Tibial nerve (tissue), 4 donors: ENCODE measurements around the gene HEG1. TPM values are rescaled to one million over a fixed set of nuclear protein-coding genes. Genes with fewer than 3 reads are reported as not detected.

Source experiments
- DNase-seq, 2 donors: peaks; one replicate each; pipeline ENCODE4 v3.0.0-alpha.2; 2019; ENCODE audit warnings: low spot score in 2 of 2
- H3K27ac ChIP-seq, 4 donors: fragments of 200-600 bp; sonication (generic) in 3 of 4; one replicate each; pipeline ENCODE4 v1.5.1; 2017 to 2019; ENCODE audit warnings: mild to moderate bottlenecking in 1 of 4
- H3K27me3 ChIP-seq, 2 donors: fragments of 200-600 bp; sonication (generic) in 1 of 2; one replicate each; pipeline versions ENCODE4 v1.5.1 to v1.6.0; 2017 to 2019
- H3K36me3 ChIP-seq, 3 donors: fragments of 200-600 bp; sonication (generic); one replicate each; pipeline ENCODE4 v1.5.1; 2018 to 2019
- H3K4me1 ChIP-seq, 4 donors: fragments of 200-600 bp; sonication (generic) in 3 of 4; one replicate each; pipeline ENCODE4 v1.5.1; 2017 to 2019
- H3K4me3 ChIP-seq, 4 donors: fragments of 200-600 bp; sonication (generic) in 3 of 4; one replicate each; pipeline ENCODE4 v1.5.1; 2017 to 2019; ENCODE audit warnings: mild to moderate bottlenecking in 1 of 4, moderate library complexity in 1 of 4
- H3K9me3 ChIP-seq, 4 donors: fragments of 200-600 bp; sonication (generic) in 3 of 4; one replicate each; pipeline ENCODE4 v1.5.1; 2017 to 2019
- CTCF ChIP-seq, 5 experiments: fragments of 200-600 bp in 3 of 5; fragments of 450-650 bp in 2 of 5; sonication (generic) in 3 of 5; IDR thresholded peaks; one replicate each; pipeline ENCODE4 v1.5.1; 2016 to 2019; ENCODE audit warnings: antibody characterized with exemption in 5 of 5, mild to moderate bottlenecking in 3 of 5, moderate library complexity in 2 of 5
- EP300 ChIP-seq, 2 donors: sonication (generic); formaldehyde crosslinking; IDR thresholded peaks; one replicate each; pipeline ENCODE4 v1.6.1; 2017; ENCODE audit warnings: antibody characterized with exemption in 2 of 2, mild to moderate bottlenecking in 1 of 2
- POLR2A ChIP-seq, 2 donors: fragments of 450-650 bp; IDR thresholded peaks; one replicate each; pipeline ENCODE4 v1.6.1; 2017; ENCODE audit warnings: antibody characterized with exemption in 2 of 2, mild to moderate bottlenecking in 2 of 2, moderate library complexity in 2 of 2
- WGBS, 2 donors: methylation state at CpG; one replicate each; pipeline ENCODE4 v1.1.5; 2018; 5-methylcytosine and 5-hydroxymethylcytosine counted together
- total RNA-seq, 4 donors: library from RNA; depleted of rRNA; stranded (reverse); fragments of >200 nt; gene quantifications; one replicate each; pipeline ENCODE4 v1.1.0, GENCODE V29; 2016

The HEG1 gene
- total RNA-seq, 4 donors from 2014 or later: 26.8 to 59.1 (median 42.5) TPM

- H3K36me3 ChIP-seq: peaks cover 0 to 86% (median 6%) of the 10 kb centered on the region in 3 donors
- H3K4me3 ChIP-seq: no peak overlapping the region
- H3K27me3 ChIP-seq: no peaks in the 10 kb centered on the region
- H3K9me3 ChIP-seq: no peaks in the 10 kb centered on the region
- no peak for DNase-seq
- no peak overlapping the region for H3K27ac ChIP-seq
- 78 to 91% methylated on average over 2 of the region's 2 CpGs for WGBS, 2 donors
- TF ChIP-seq POLR2A (IDR thresholded peaks at IDR 0.05): no peak
- no peak for TF ChIP-seq CTCF (IDR thresholded peaks at IDR 0.05)
- no peak for TF ChIP-seq EP300 (IDR thresholded peaks at IDR 0.05)
- peaks cover 0 to 5% (median 0%) of the 10 kb centered on the region in 4 donors for H3K4me1 ChIP-seq
These were observed 38.4 kb downstream of the HEG1 start for GRCh38 chr3:125017406-125017805.

DNA sequence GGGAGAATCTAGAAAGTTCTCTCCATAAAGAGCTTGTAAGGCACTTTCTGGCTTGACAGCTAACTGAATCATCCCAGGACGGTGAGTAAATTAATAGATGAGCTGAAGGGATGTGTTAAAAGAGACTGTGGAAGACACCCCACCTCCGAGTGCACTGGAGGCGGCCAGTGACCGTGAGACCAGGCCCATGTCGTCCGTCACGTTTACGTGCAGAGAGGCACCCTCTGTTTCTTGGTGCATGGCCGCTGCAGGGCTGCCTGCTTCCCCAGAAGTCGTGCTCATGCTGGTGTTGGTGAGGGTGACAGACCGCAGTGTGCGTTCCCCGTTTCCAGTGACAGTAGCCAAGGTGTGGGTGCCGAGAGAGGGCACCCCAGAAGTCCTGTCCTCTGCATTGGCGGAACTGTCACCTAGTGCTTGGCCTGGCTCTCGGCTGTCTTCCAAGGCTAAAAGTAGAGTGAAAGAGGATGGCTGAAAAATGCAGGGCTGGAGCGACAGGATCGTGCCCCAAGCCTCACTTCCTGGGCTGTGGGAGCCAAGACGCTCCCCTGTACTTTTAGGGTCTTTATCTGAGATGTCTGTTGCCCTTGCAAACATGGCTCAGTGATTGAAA, 41.1 kb downstream of the HEG1 start:
- DNase-seq: no peak
- peaks cover 0 to 98% (median 6%) of the 10 kb centered on the region in 3 donors for H3K36me3 ChIP-seq
- H3K4me1 ChIP-seq: no peaks in the 10 kb centered on the region
- H3K27ac ChIP-seq: no peak overlapping the region
- no peaks in the 10 kb centered on the region for H3K27me3 ChIP-seq
- no peaks in the 10 kb centered on the region for H3K9me3 ChIP-seq
- TF ChIP-seq POLR2A (IDR thresholded peaks at IDR 0.05): no peak
- TF ChIP-seq EP300 (IDR thresholded peaks at IDR 0.05): no peak
- TF ChIP-seq CTCF (IDR thresholded peaks at IDR 0.05): no peak
- WGBS, 2 donors: 87 to 90% methylated on average over 19 of the region's 19 CpGs
- H3K4me3 ChIP-seq: no peak overlapping the region

GRCh38 chr3:125013095-125013494, 42.7 kb downstream of the HEG1 start:
- no peaks in the 10 kb centered on the region for H3K4me1 ChIP-seq
- no peak for TF ChIP-seq POLR2A (IDR thresholded peaks at IDR 0.05)
- no peak for TF ChIP-seq CTCF (IDR thresholded peaks at IDR 0.05)
- DNase-seq: no peak
- peaks cover 0 to 98% (median 0%) of the 10 kb centered on the region in 3 donors for H3K36me3 ChIP-seq
- 84 to 91% methylated on average over 1 of the region's 1 CpG for WGBS, 2 donors
- no peak overlapping the region for H3K4me3 ChIP-seq
- no peaks in the 10 kb centered on the region for H3K27me3 ChIP-seq
- no peaks in the 10 kb centered on the region for H3K9me3 ChIP-seq
- no peak overlapping the region for H3K27ac ChIP-seq

GRCh38 chr3:125011941-125012340, 43.9 kb downstream of the HEG1 start:
- Histone ChIP-seq H3K36me3 (peaks cover 0 to 89% (median 2%) of the 10 kb centered on the region in 3 donors), H3K9me3 (no peaks in the 10 kb centered on the region)
- 63 to 73% methylated on average over 7 of the region's 7 CpGs for WGBS, 2 donors

More at GRCh38 chr3:125011941-125012340, 43.9 kb downstream of the HEG1 start:
- DNase-seq: no peak
- H3K4me3 ChIP-seq: no peak overlapping the region
- no peaks in the 10 kb centered on the region for H3K4me1 ChIP-seq
- TF ChIP-seq CTCF (IDR thresholded peaks at IDR 0.05) (no peak), EP300 (IDR thresholded peaks at IDR 0.05) (no peak), POLR2A (IDR thresholded peaks at IDR 0.05) (no peak)
- H3K27me3 ChIP-seq: no peaks in the 10 kb centered on the region
- H3K27ac ChIP-seq: no peak overlapping the region
